ENCODE measurements around the gene MAMDC2. TPM values are rescaled to one million over a fixed set of nuclear protein-coding genes. Genes with fewer than 3 reads are reported as not detected.

Gene MAMDC2
- total RNA-seq, 1 donor = 0.45 TPM

DNA sequence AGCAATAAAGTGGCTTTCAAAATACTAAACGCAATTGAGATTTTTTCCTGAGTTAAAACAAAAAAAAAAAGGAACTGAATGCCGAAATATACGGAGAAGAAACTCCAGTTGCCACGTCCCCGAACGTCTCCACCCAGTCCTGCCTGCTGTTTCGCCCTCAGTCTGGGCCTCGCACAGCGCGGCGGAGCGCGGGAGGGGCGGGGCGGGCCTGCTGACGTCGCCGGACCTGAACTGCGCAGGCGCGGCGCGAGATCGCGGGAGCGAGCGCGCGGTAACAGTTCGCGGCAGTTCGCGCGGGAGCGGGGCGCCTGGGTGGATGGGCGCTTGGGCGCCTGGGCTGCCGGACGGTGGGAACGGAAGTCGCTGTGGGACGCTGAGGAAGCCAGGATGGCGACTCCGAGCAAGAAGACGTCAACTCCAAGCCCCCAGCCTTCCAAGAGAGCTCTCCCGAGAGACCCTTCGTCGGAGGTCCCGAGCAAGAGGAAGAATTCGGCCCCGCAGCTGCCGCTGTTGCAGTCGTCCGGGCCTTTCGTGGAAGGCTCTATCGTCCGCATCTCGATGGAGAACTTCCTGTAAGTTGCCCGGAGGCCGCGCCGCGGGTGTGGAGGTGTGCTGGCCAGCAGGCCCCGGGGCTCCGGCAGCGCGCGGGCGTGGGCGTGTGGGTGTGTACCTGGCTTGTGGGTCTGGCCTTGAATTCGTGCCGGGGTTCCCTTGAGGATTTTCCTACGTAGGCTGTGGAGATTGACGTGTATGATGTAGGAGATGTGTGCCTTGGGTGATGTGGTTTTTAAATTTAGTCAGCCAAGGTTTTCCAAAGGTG, 215.3 kb downstream of the MAMDC2 start, which contains the start of gene SMC5:
Gene SMC5, plus strand, starts transcription at position 287 of the 820 bp plus-strand sequence. Its CDS starts 101 bp downstream, at position 388.
- DNase-seq (ENCODE audit: low read depth) = peak; percentile 93
- TF ChIP-seq CTCF (IDR thresholded peaks at IDR 0.05; ENCODE audit: insufficient read depth, low read length) = no peak
- H3K4me3 ChIP-seq (ENCODE audit: low read depth, low read length) = peak within 1 kb of the TSS; percentile 91

- peak overlapping the region; percentile 91 for H3K4me3 ChIP-seq (ENCODE audit: low read depth, low read length)
- DNase-seq (ENCODE audit: low read depth) = no peak
- TF ChIP-seq CTCF (IDR thresholded peaks at IDR 0.05; ENCODE audit: insufficient read depth, low read length) = no peak
Measured at GRCh38 chr9:70259512-70259802, 215.8 kb downstream of the MAMDC2 start.

GRCh38 chr9:70260007-70260443, 216.4 kb downstream of the MAMDC2 start:
- peak overlapping the region; percentile 91 for H3K4me3 ChIP-seq (ENCODE audit: low read depth, low read length)
- TF ChIP-seq CTCF (IDR thresholded peaks at IDR 0.05; ENCODE audit: insufficient read depth, low read length) = no peak
- no peak for DNase-seq (ENCODE audit: low read depth)

GRCh38 chr9:70260606-70261005, 217.0 kb downstream of the MAMDC2 start:
- TF ChIP-seq CTCF (IDR thresholded peaks at IDR 0.05; ENCODE audit: insufficient read depth, low read length) = no peak
- no peak for DNase-seq (ENCODE audit: low read depth)
- peak overlapping the region; percentile 91 for H3K4me3 ChIP-seq (ENCODE audit: low read depth, low read length)

DNA sequence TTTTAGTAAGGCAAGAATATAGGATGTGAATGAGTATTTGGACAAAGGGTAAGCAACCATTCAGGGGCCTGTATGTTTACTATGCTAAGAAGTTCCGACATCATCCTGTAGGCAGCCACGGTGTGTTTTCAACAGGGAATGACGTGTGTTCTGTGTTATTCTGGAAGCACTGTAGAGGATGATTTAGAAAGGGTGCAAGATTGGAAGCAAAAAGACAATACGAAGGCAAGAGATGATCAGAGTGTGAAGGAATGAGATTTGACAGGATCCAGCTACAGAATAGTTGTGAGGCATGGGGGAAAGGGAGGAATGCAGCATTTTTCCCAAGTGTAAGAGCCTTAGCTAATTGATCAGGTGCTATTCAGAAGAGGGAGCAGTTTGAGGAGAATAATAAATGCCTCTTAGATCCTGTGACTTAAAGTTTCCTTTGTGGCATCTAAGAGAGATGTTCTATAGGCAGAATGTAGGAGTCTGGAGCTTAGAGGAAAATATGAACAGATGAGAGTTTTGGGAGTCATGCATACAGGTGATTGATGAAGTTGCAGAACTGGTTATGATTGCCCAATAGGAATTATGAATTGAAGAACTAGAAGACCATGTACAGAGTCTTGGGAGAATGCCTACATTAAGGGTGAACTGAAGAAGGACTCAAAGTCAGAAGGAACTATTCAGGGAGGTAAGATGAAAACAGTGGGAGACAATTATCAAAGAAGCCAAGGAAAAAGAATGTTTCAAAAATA, 217.7 kb downstream of the MAMDC2 start:
- DNase-seq (ENCODE audit: low read depth) = no peak
- no peak for TF ChIP-seq CTCF (IDR thresholded peaks at IDR 0.05; ENCODE audit: insufficient read depth, low read length)
- H3K4me3 ChIP-seq (ENCODE audit: low read depth, low read length) = no peak overlapping the region

DNA sequence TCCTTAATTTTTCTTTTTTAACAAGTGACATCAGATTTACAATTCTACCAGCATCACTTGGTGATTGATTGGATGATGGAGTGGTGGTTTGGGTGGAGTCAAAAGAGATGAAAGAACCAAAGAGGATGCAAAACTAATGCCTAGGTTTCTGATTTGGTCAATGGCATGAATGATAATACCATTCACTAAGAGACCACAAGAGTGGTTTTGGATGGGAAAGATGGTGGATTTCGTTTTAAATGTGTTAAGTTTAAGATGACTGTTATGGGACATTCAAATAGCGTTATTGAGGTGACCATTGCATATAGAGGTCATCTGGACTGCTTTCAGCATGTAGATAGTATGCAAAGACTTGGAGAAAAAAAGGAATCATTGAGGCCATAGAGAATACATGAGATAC, 218.7 kb downstream of the MAMDC2 start:
- no peak for TF ChIP-seq CTCF (IDR thresholded peaks at IDR 0.05; ENCODE audit: insufficient read depth, low read length)
- H3K4me3 ChIP-seq (ENCODE audit: low read depth, low read length) = no peak overlapping the region
- DNase-seq (ENCODE audit: low read depth) = no peak

Data from fibroblast of the aortic adventitia (primary cell).